CD14-positive monocyte (primary cell): Measurements from ENCODE around the gene COL24A1. TPM values are rescaled to one million over a fixed set of nuclear protein-coding genes. Genes with fewer than 3 reads are reported as not detected.

Experiments
- DNase-seq, 3 donors: peaks; one replicate each; pipeline ENCODE4 v3.0.0-alpha.2; 2011 to 2022
- H2AFZ ChIP-seq: 2 replicates; pipeline ENCODE4 v1.6.0; 2012; ENCODE audit warnings: mild to moderate bottlenecking, low read depth, low read length, inconsistent platforms; ENCODE audit not compliant: insufficient read depth, poor library complexity, severe bottlenecking
- H3K27ac ChIP-seq, 2 donors: 1 replicate in 1 of 2; 2 replicates in 1 of 2; pipeline ENCODE4 v1.5.1; 2012 to 2013; ENCODE audit warnings: low read length in 2 of 2, control low read depth in 1 of 2, inconsistent platforms in 1 of 2, low read depth in 1 of 2, mild to moderate bottlenecking in 1 of 2
- H3K27me3 ChIP-seq, 2 donors: one replicate each; pipeline versions ENCODE4 v1.6.0 to v1.6.1; 2011 to 2013; ENCODE audit warnings: low read length in 2 of 2; ENCODE audit not compliant: control insufficient read depth in 2 of 2, insufficient read depth in 2 of 2
- H3K36me3 ChIP-seq, 2 donors: replicated peaks in 1 of 2; 1 replicate in 1 of 2; 2 replicates in 1 of 2; pipeline versions ENCODE4 v1.5.1 to v1.6.1; 2012 to 2013; ENCODE audit warnings: low read length in 2 of 2, control low read depth in 1 of 2, inconsistent platforms in 1 of 2, mild to moderate bottlenecking in 1 of 2; ENCODE audit not compliant: insufficient read depth in 2 of 2, control insufficient read depth in 1 of 2
- H3K4me1 ChIP-seq, 2 donors: 1 replicate in 1 of 2; 2 replicates in 1 of 2; pipeline versions ENCODE4 v1.5.1 to v1.6.1; 2012 to 2013; ENCODE audit warnings: low read length in 2 of 2, control low read depth in 1 of 2, inconsistent platforms in 1 of 2, mild to moderate bottlenecking in 1 of 2, moderate library complexity in 1 of 2; ENCODE audit not compliant: insufficient read depth in 2 of 2, control insufficient read depth in 1 of 2
- H3K4me2 ChIP-seq: replicated peaks from 2 replicates; pipeline ENCODE3; 2012; ENCODE audit warnings: low read length, moderate library complexity, mild to moderate bottlenecking; ENCODE audit not compliant: poor library complexity, severe bottlenecking; ENCODE audit errors: extremely low read depth
- H3K4me3 ChIP-seq, 3 experiments: fragments of 200-600 bp in 1 of 3; sonication (generic) in 1 of 3; replicated peaks in 1 of 3; 1 replicate in 2 of 3; 2 replicates in 1 of 3; pipeline ENCODE4 v1.5.1; 2011 to 2013; ENCODE audit warnings: low read length in 3 of 3, mild to moderate bottlenecking in 3 of 3, control low read depth in 2 of 3, low read depth in 2 of 3, inconsistent platforms in 1 of 3, moderate library complexity in 1 of 3
- H3K79me2 ChIP-seq: 2 replicates; pipeline ENCODE4 v1.6.0; 2012; ENCODE audit warnings: mild to moderate bottlenecking, control low read depth, inconsistent platforms, low read length, moderate library complexity; ENCODE audit not compliant: insufficient read depth
- H3K9ac ChIP-seq: 2 replicates; pipeline ENCODE4 v1.6.0; 2017; ENCODE audit warnings: low read length, mild to moderate bottlenecking; ENCODE audit not compliant: insufficient read depth, poor library complexity, severe bottlenecking
- H3K9me3 ChIP-seq, 2 donors: replicated peaks in 1 of 2; 1 replicate in 1 of 2; 2 replicates in 1 of 2; pipeline versions ENCODE4 v1.5.1 to v1.6.1; 2012 to 2013; ENCODE audit warnings: low read length in 2 of 2, control low read depth in 1 of 2; ENCODE audit not compliant: control insufficient read depth in 1 of 2, insufficient read depth in 1 of 2
- H4K20me1 ChIP-seq: 2 replicates; pipeline ENCODE4 v1.6.0; 2012; ENCODE audit warnings: mild to moderate bottlenecking, low read length, control low read depth, moderate library complexity; ENCODE audit not compliant: insufficient read depth
- H3K27ac Mint-ChIP-seq, 7 donors: one replicate each; pipeline ENCODE4 v1.8.0; 2020; ENCODE audit warnings: mild to moderate bottlenecking in 7 of 7, mixed read lengths in 7 of 7, moderate library complexity in 6 of 7, inconsistent platforms in 2 of 7
- H3K27me3 Mint-ChIP-seq, 3 donors: one replicate each; pipeline ENCODE4 v1.8.0; 2021 to 2022; ENCODE audit warnings: low read depth in 3 of 3, mild to moderate bottlenecking in 3 of 3, mixed read lengths in 3 of 3, moderate library complexity in 3 of 3, inconsistent platforms in 1 of 3
- H3K36me3 Mint-ChIP-seq, 2 donors: one replicate each; pipeline ENCODE4 v1.8.0; 2020; ENCODE audit warnings: mixed read lengths in 2 of 2, inconsistent platforms in 1 of 2, mild to moderate bottlenecking in 1 of 2
- H3K4me1 Mint-ChIP-seq: one replicate; pipeline ENCODE4 v1.8.0; 2020; ENCODE audit warnings: mild to moderate bottlenecking, mixed read lengths
- H3K4me3 Mint-ChIP-seq, 2 donors: one replicate each; pipeline ENCODE4 v1.8.0; 2020; ENCODE audit warnings: mild to moderate bottlenecking in 2 of 2, mixed read lengths in 2 of 2, moderate library complexity in 1 of 2
- H3K9me3 Mint-ChIP-seq, 7 donors: one replicate each; pipeline ENCODE4 v1.8.0; 2020 to 2022; ENCODE audit warnings: mixed read lengths in 7 of 7, mild to moderate bottlenecking in 6 of 7, moderate library complexity in 6 of 7, inconsistent platforms in 2 of 7
- CTCF ChIP-seq: fragments of 200-600 bp; IDR thresholded peaks from one replicate; pipeline ENCODE4 v1.8.0; 2022; ENCODE audit warnings: antibody characterized with exemption, mild to moderate bottlenecking
- WGBS: methylation state at CpG from one replicate; pipeline ENCODE4 v1.1.5; 2013; ENCODE audit warnings: missing lambda C conversion rate; ENCODE audit not compliant: insufficient coverage; 5-methylcytosine and 5-hydroxymethylcytosine counted together
- intact Hi-C, 2 donors: fragments of 100-400 bp; cut with micrococcal nuclease; formaldehyde crosslinking; loops; one replicate each; pipeline versions ENCODE4 v1.15.0 to v1.15.1; 2023
- polyA plus RNA-seq, 3 donors: library from polyadenylated mRNA; depleted of rRNA in 1 of 3; unstranded in 2 of 3; stranded (reverse) in 1 of 3; fragments of 300-500 nt in 2 of 3; fragments of >200 nt in 1 of 3; fragmentation: Illumina TruSeq in 2 of 3; gene quantifications; 1 replicate in 2 of 3; 2 replicates in 1 of 3; pipeline ENCODE4 v1.2.3, GENCODE V29; 2012 to 2021

The COL24A1 gene
- polyA plus RNA-seq, 3 donors: 0.05 to 0.13 TPM; not detected in 1

GRCh38 chr1:85862456-85862855, 294.1 kb downstream of the COL24A1 start:
- Histone ChIP-seq H3K36me3 (no peaks in the 10 kb centered on the region), H3K9me3 (no peaks in the 10 kb centered on the region), H2AFZ (no peak overlapping the region), H3K4me2 (no peak overlapping the region), H3K9ac (no peak overlapping the region), H3K79me2 (no peaks in the 10 kb centered on the region), H3K4me1 (no peaks in the 10 kb centered on the region), H3K27me3 (no peaks in the 10 kb centered on the region), H3K27ac (no peak overlapping the region), H3K4me3 (no peak overlapping the region), H4K20me1 (no peaks in the 10 kb centered on the region)
- intact Hi-C loops: no loop called here
- Mint-ChIP-seq H3K27me3 (no peaks in the 10 kb centered on the region), H3K27ac (no peak overlapping the region), H3K9me3 (peaks cover 0 to 3% (median 0%) of the 10 kb centered on the region in 7 donors), H3K36me3 (no peaks in the 10 kb centered on the region), H3K4me3 (no peak overlapping the region), H3K4me1 (no peaks in the 10 kb centered on the region)
- no CpG with 5 or more reads among the region's 1 CpG for WGBS
- no peak for DNase-seq
- no peak for TF ChIP-seq CTCF

- Histone ChIP-seq H3K27ac (no peak overlapping the region), H4K20me1 (no peaks in the 10 kb centered on the region), H3K4me3 (no peak overlapping the region), H2AFZ (no peak overlapping the region), H3K9ac (no peak overlapping the region), H3K36me3 (no peaks in the 10 kb centered on the region), H3K9me3 (no peaks in the 10 kb centered on the region), H3K4me2 (no peak overlapping the region), H3K4me1 (no peaks in the 10 kb centered on the region), H3K27me3 (no peaks in the 10 kb centered on the region), H3K79me2 (no peaks in the 10 kb centered on the region)
- H3K9me3 Mint-ChIP-seq: peaks cover 0 to 3% (median 0%) of the 10 kb centered on the region in 7 donors
- no peak for TF ChIP-seq CTCF
- no peaks in the 10 kb centered on the region for H3K4me1 Mint-ChIP-seq
- H3K4me3 Mint-ChIP-seq: no peak overlapping the region
- no peaks in the 10 kb centered on the region for H3K36me3 Mint-ChIP-seq
- no peak overlapping the region for H3K27ac Mint-ChIP-seq
- intact Hi-C loops: no loop called here
- H3K27me3 Mint-ChIP-seq: no peaks in the 10 kb centered on the region
- no peak for DNase-seq
These were observed 298.6 kb downstream of the COL24A1 start for GRCh38 chr1:85857991-85858390.
